Astrocyte (in vitro differentiated cells and primary cell): ENCODE measurements around the gene MAGI1. TPM values are rescaled to one million over a fixed set of nuclear protein-coding genes. Genes with fewer than 3 reads are reported as not detected.

ENCODE experiments used
- DNase-seq: peaks from one replicate; pipeline ENCODE4 v3.0.0-alpha.2; 2010; ENCODE audit warnings: low read depth
- FAIRE-seq: peaks from 2 replicates; lab custom pipeline; 2011; peaks lifted over from hg19 to GRCh38; lab: Jason Lieb, UNC
- H2AFZ ChIP-seq: 2 replicates; pipeline ENCODE4 v1.6.0; 2012; ENCODE audit warnings: low read depth, low read length, inconsistent platforms
- H3K27ac ChIP-seq: 2 replicates; pipeline ENCODE4 v1.5.1; 2011; ENCODE audit warnings: low read depth, low read length, inconsistent platforms
- H3K27me3 ChIP-seq: 2 replicates; pipeline ENCODE4 v1.6.0; 2011; ENCODE audit warnings: low read length, inconsistent platforms; ENCODE audit not compliant: insufficient read depth
- H3K36me3 ChIP-seq: 2 replicates; pipeline ENCODE4 v1.5.1; 2011; ENCODE audit warnings: low read length, inconsistent platforms; ENCODE audit not compliant: insufficient read depth
- H3K4me1 ChIP-seq: 2 replicates; pipeline ENCODE4 v1.5.1; 2011; ENCODE audit warnings: low read length, inconsistent platforms; ENCODE audit not compliant: insufficient read depth
- H3K4me2 ChIP-seq: 2 replicates; pipeline ENCODE4 v1.6.0; 2012; ENCODE audit warnings: low read length, inconsistent platforms
- H3K4me3 ChIP-seq: 2 replicates; pipeline ENCODE4 v1.5.1; 2011; ENCODE audit warnings: low read depth, mild to moderate bottlenecking, low read length, inconsistent platforms; ENCODE audit not compliant: insufficient read depth
- H3K79me2 ChIP-seq: 2 replicates; pipeline ENCODE4 v1.6.0; 2012; ENCODE audit warnings: mild to moderate bottlenecking, low read length, inconsistent platforms; ENCODE audit not compliant: insufficient read depth
- H3K9ac ChIP-seq: 2 replicates; pipeline ENCODE4 v1.6.0; 2012; ENCODE audit warnings: mild to moderate bottlenecking, low read length, inconsistent platforms
- H3K9me3 ChIP-seq: 2 replicates; pipeline ENCODE4 v1.5.1; 2012; ENCODE audit warnings: low read depth, mild to moderate bottlenecking, low read length, inconsistent platforms; ENCODE audit not compliant: insufficient read depth
- H4K20me1 ChIP-seq: 2 replicates; pipeline ENCODE4 v1.6.0; 2012; ENCODE audit warnings: low read length, inconsistent platforms; ENCODE audit not compliant: insufficient read depth
- H3K27ac Mint-ChIP-seq: one replicate; pipeline ENCODE4 v1.8.0; 2021; ENCODE audit warnings: mild to moderate bottlenecking, mixed read lengths; ENCODE audit not compliant: unreplicated experiment
- H3K27me3 Mint-ChIP-seq: one replicate; pipeline ENCODE4 v1.8.0; 2021; ENCODE audit warnings: low read depth, mixed read lengths; ENCODE audit not compliant: unreplicated experiment
- H3K36me3 Mint-ChIP-seq: one replicate; pipeline ENCODE4 v1.8.0; 2021; ENCODE audit warnings: low read depth, mixed read lengths; ENCODE audit not compliant: unreplicated experiment
- H3K4me1 Mint-ChIP-seq: one replicate; pipeline ENCODE4 v1.8.0; 2021; ENCODE audit warnings: low read depth, mixed read lengths; ENCODE audit not compliant: unreplicated experiment
- H3K4me3 Mint-ChIP-seq: one replicate; pipeline ENCODE4 v1.8.0; 2021; ENCODE audit warnings: mild to moderate bottlenecking, moderate library complexity, mixed read lengths; ENCODE audit not compliant: unreplicated experiment
- H3K9me3 Mint-ChIP-seq: one replicate; pipeline ENCODE4 v1.8.0; 2021; ENCODE audit warnings: mild to moderate bottlenecking, mixed read lengths; ENCODE audit not compliant: unreplicated experiment
- CTCF ChIP-seq: IDR thresholded peaks from 2 replicates; pipeline ENCODE4 v1.5.1; 2011; ENCODE audit warnings: low read depth, mild to moderate bottlenecking, inconsistent platforms, low read length, moderate library complexity; ENCODE audit not compliant: insufficient read depth
- EZH2 ChIP-seq: IDR thresholded peaks from 2 replicates; pipeline ENCODE4 v1.6.1; 2012; ENCODE audit warnings: mild to moderate bottlenecking, low read length, inconsistent platforms; ENCODE audit not compliant: insufficient read depth
- total RNA-seq: library from RNA; stranded (reverse); gene quantifications from 2 replicates; pipeline ENCODE4 v1.2.1, GENCODE V29; 2021

Gene MAGI1
- total RNA-seq, 1 donor from 2014 or later, result 31.8 TPM

GRCh38 chr3:65433480-65433879, 605.2 kb downstream of the MAGI1 start:
- no peaks in the 10 kb centered on the region for H3K4me1 Mint-ChIP-seq
- H2AFZ ChIP-seq, result no peak overlapping the region
- H3K27ac Mint-ChIP-seq, result no peak overlapping the region
- no peaks in the 10 kb centered on the region for H3K27me3 ChIP-seq
- peaks cover 3% of the 10 kb centered on the region for H3K36me3 ChIP-seq
- no peaks in the 10 kb centered on the region for H3K27me3 Mint-ChIP-seq
- no peak overlapping the region for H3K4me3 Mint-ChIP-seq
- no peak for TF ChIP-seq CTCF
- TF ChIP-seq EZH2, result no peak
- H3K9me3 Mint-ChIP-seq, result no peaks in the 10 kb centered on the region
- no peaks in the 10 kb centered on the region for H3K79me2 ChIP-seq
- H4K20me1 ChIP-seq, result no peaks in the 10 kb centered on the region
- no peak overlapping the region for H3K4me2 ChIP-seq
- no peak overlapping the region for H3K4me3 ChIP-seq
- H3K9ac ChIP-seq, result no peak overlapping the region
- H3K9me3 ChIP-seq, result no peaks in the 10 kb centered on the region
- DNase-seq (no peak), FAIRE-seq (no peak)
- no peak overlapping the region for H3K27ac ChIP-seq
- H3K36me3 Mint-ChIP-seq, result peaks cover 14% of the 10 kb centered on the region
- no peaks in the 10 kb centered on the region for H3K4me1 ChIP-seq

- no peaks in the 10 kb centered on the region for H3K79me2 ChIP-seq
These were observed 606.2 kb downstream of the MAGI1 start for GRCh38 chr3:65432388-65433003.

More at GRCh38 chr3:65432388-65433003, 606.2 kb downstream of the MAGI1 start:
- no peak for FAIRE-seq
- Mint-ChIP-seq H3K27ac (no peak overlapping the region), H3K9me3 (no peaks in the 10 kb centered on the region), H3K36me3 (peaks cover 12% of the 10 kb centered on the region), H3K27me3 (no peaks in the 10 kb centered on the region), H3K4me1 (no peaks in the 10 kb centered on the region), H3K4me3 (no peak overlapping the region)
- no peaks in the 10 kb centered on the region for H3K27me3 ChIP-seq
- H3K36me3 ChIP-seq, result peaks cover 3% of the 10 kb centered on the region
- H3K4me1 ChIP-seq, result no peaks in the 10 kb centered on the region
- no peak overlapping the region for H3K27ac ChIP-seq
- no peak overlapping the region for H3K9ac ChIP-seq
- H4K20me1 ChIP-seq, result no peaks in the 10 kb centered on the region
- no peak for TF ChIP-seq CTCF
- TF ChIP-seq EZH2, result no peak
- H2AFZ ChIP-seq, result no peak overlapping the region
- no peaks in the 10 kb centered on the region for H3K9me3 ChIP-seq
- no peak for DNase-seq
- H3K4me3 ChIP-seq, result no peak overlapping the region
- no peak overlapping the region for H3K4me2 ChIP-seq
